Transverse colon (tissue), 4 donors: ENCODE data around the gene CAPN7. TPM values are rescaled to one million over a fixed set of nuclear protein-coding genes. Genes with fewer than 3 reads are reported as not detected.

ENCODE experiments used
- DNase-seq: peaks from one replicate; pipeline ENCODE4 v3.0.0-alpha.2; 2019
- H3K27ac ChIP-seq, 4 donors: fragments of 200-600 bp; sonication (generic); 2 replicates each; pipeline ENCODE4 v1.5.1; 2016 to 2018; ENCODE audit warnings: inconsistent platforms in 4 of 4
- H3K27me3 ChIP-seq: fragments of 200-600 bp; sonication (generic); 2 replicates; pipeline ENCODE4 v1.5.1; 2017; ENCODE audit warnings: inconsistent platforms
- H3K36me3 ChIP-seq, 4 donors: fragments of 200-600 bp; sonication (generic); 2 replicates each; pipeline ENCODE4 v1.5.1; 2017 to 2019; ENCODE audit warnings: inconsistent platforms in 4 of 4
- H3K4me1 ChIP-seq, 4 donors: fragments of 200-600 bp; sonication (generic); 2 replicates each; pipeline ENCODE4 v1.5.1; 2017 to 2020; ENCODE audit warnings: inconsistent platforms in 4 of 4
- H3K4me3 ChIP-seq, 4 donors: fragments of 200-600 bp; sonication (generic); 1 replicate in 1 of 4; 2 replicates in 3 of 4; pipeline versions ENCODE4 v1.5.1 to v1.6.1; 2017 to 2019; ENCODE audit warnings: inconsistent platforms in 4 of 4
- H3K9me3 ChIP-seq, 2 donors: fragments of 200-600 bp; sonication (generic); 2 replicates each; pipeline ENCODE4 v1.5.1; 2017 to 2019; ENCODE audit warnings: inconsistent platforms in 2 of 2
- EP300 ChIP-seq: sonication (generic); formaldehyde crosslinking; IDR thresholded peaks from one replicate; pipeline ENCODE4 v1.6.1; 2017; ENCODE audit warnings: antibody characterized with exemption, low read depth
- POLR2A ChIP-seq: fragments of 450-650 bp; IDR thresholded peaks from one replicate; pipeline ENCODE4 v1.6.1; 2016; ENCODE audit warnings: antibody characterized with exemption, mild to moderate bottlenecking, moderate library complexity
- POLR2AphosphoS5 ChIP-seq, 3 donors: sonication (generic); formaldehyde crosslinking; IDR thresholded peaks; one replicate each; pipeline ENCODE4 v1.6.1; 2016; ENCODE audit warnings: antibody characterized with exemption in 3 of 3
- WGBS, 2 donors: methylation state at CpG; one replicate each; pipeline ENCODE4 v1.1.5; 2018; ENCODE audit warnings: low coverage in 1 of 2; 5-methylcytosine and 5-hydroxymethylcytosine counted together
- in situ Hi-C, 4 donors: fragments of 200-750 bp; cut with MboI; loops; one replicate each; pipeline versions ENCODE4 v1.15.0 to v1.15.1; 2017; ENCODE audit warnings: low sequenced_read_pairs in 3 of 4, low pct_ligation_motif_present in 1 of 4, low pct_unique_long_range_greater_than_20kb in 1 of 4
- intact Hi-C: fragments of 100-400 bp; cut with DNase I; formaldehyde crosslinking; loops from one replicate; pipeline ENCODE4 v1.15.1; 2023; ENCODE audit warnings: low total_unique reads
- total RNA-seq, 4 donors: library from RNA; depleted of rRNA; stranded (reverse); fragments of >200 nt; gene quantifications; one replicate each; pipeline ENCODE4 v1.1.0, GENCODE V29; 2016
- TF ChIP-seq, protein P1 (sequence below), 5 experiments: fragments of 200-600 bp in 3 of 5; fragments of 450-650 bp in 2 of 5; sonication (generic) in 3 of 5; IDR thresholded peaks; 1 replicate in 2 of 5; 2 replicates in 3 of 5; pipeline ENCODE4 v1.5.1; 2016 to 2017; ENCODE audit warnings: antibody characterized with exemption in 5 of 5, inconsistent platforms in 3 of 5, mild to moderate bottlenecking in 2 of 5, moderate library complexity in 1 of 5

The CAPN7 gene
- total RNA-seq, 4 donors from 2014 or later: 12.1 to 78.4 (median 48.8) TPM

- Histone ChIP-seq H3K36me3 (peaks cover 0 to 31% (median 11%) of the 10 kb centered on the region in 4 donors), H3K9me3 (no peaks in the 10 kb centered on the region), H3K4me3 (no peak overlapping the region), H3K27ac (no peak overlapping the region), H3K4me1 (peaks cover 4 to 34% (median 14%) of the 10 kb centered on the region in 4 donors), H3K27me3 (no peaks in the 10 kb centered on the region)
- DNase-seq: no peak
- TF ChIP-seq, protein P1, sequence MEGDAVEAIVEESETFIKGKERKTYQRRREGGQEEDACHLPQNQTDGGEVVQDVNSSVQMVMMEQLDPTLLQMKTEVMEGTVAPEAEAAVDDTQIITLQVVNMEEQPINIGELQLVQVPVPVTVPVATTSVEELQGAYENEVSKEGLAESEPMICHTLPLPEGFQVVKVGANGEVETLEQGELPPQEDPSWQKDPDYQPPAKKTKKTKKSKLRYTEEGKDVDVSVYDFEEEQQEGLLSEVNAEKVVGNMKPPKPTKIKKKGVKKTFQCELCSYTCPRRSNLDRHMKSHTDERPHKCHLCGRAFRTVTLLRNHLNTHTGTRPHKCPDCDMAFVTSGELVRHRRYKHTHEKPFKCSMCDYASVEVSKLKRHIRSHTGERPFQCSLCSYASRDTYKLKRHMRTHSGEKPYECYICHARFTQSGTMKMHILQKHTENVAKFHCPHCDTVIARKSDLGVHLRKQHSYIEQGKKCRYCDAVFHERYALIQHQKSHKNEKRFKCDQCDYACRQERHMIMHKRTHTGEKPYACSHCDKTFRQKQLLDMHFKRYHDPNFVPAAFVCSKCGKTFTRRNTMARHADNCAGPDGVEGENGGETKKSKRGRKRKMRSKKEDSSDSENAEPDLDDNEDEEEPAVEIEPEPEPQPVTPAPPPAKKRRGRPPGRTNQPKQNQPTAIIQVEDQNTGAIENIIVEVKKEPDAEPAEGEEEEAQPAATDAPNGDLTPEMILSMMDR (IDR thresholded peaks at IDR 0.05): no peak
- TF ChIP-seq POLR2A: no peak
- in situ Hi-C loops: loop anchor here in 3 of 4 donors (25.0 kb wide), 2 partner anchors 350 to 1050 kb away; partner anchors contain the start of genes DPH3 (in 1 of the 3) and OXNAD1 (in 1 of the 3)
- intact Hi-C loops: no loop called here
Observed at GRCh38 chr3:15211937-15212336, 5.9 kb downstream of the CAPN7 start.

- H3K27me3 ChIP-seq: no peaks in the 10 kb centered on the region
- no peak for DNase-seq
- peaks cover 0 to 22% (median 0%) of the 10 kb centered on the region in 4 donors for H3K4me1 ChIP-seq
- intact Hi-C loops (no loop called here), in situ Hi-C loops (loop anchor here in 3 of 4 donors (25.0 kb wide), 2 partner anchors 348 to 1048 kb away; partner anchors contain the start of genes DPH3 (in 1 of the 3) and OXNAD1 (in 1 of the 3))
- H3K36me3 ChIP-seq: peaks cover 0 to 59% (median 23%) of the 10 kb centered on the region in 4 donors
- H3K9me3 ChIP-seq: no peaks in the 10 kb centered on the region
- WGBS, 2 donors: 87 to 100% methylated on average over 1 of the region's 1 CpG
- no peak overlapping the region for H3K4me3 ChIP-seq
- H3K27ac ChIP-seq: no peak overlapping the region
- TF ChIP-seq, protein P1 (IDR thresholded peaks at IDR 0.05): no peak
- TF ChIP-seq EP300: no peak
- TF ChIP-seq POLR2AphosphoS5 (IDR thresholded peaks at IDR 0.05): no peak
- TF ChIP-seq POLR2A: no peak
Observed at GRCh38 chr3:15214758-15215157, 8.7 kb downstream of the CAPN7 start.

DNA sequence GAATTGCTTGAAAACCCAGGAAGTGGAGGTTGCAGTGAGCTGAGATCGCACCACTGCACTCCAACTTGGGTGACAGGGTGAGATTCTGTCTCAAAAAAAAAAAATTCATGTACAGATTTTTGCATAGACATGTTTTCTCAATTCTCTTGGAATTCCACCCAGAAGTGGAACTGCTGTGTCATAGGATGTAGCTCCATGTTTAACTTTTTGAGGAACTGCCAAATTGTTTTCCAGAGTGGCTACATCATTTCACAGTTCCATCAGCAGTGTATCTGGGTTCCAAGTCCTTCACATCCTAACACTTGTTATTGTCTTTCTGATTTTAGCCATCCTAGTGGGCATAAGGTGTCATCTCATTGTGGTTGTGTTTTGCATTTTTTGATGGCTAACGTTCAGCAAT lies 9.9 kb downstream of the CAPN7 start:
- H3K27ac ChIP-seq: no peak overlapping the region
- H3K4me3 ChIP-seq: no peak overlapping the region
- H3K27me3 ChIP-seq: no peaks in the 10 kb centered on the region
- in situ Hi-C loops: loop anchor here in 3 of 4 donors (25.0 kb wide), 2 partner anchors 346 to 1046 kb away; partner anchors contain the start of genes DPH3 (in 1 of the 3) and OXNAD1 (in 1 of the 3)
- no peak for DNase-seq
- WGBS, 2 donors: 71 to 76% methylated on average over 1 to 2 of the region's 2 CpGs
- TF ChIP-seq, protein P1 (IDR thresholded peaks at IDR 0.05): no peak
- TF ChIP-seq EP300 (no peak), POLR2A (no peak), POLR2AphosphoS5 (IDR thresholded peaks at IDR 0.05) (no peak)
- intact Hi-C loops: no loop called here
- H3K9me3 ChIP-seq: no peaks in the 10 kb centered on the region
- peaks cover 0 to 72% (median 28%) of the 10 kb centered on the region in 4 donors for H3K36me3 ChIP-seq
- peaks cover 0 to 11% (median 0%) of the 10 kb centered on the region in 4 donors for H3K4me1 ChIP-seq

DNA sequence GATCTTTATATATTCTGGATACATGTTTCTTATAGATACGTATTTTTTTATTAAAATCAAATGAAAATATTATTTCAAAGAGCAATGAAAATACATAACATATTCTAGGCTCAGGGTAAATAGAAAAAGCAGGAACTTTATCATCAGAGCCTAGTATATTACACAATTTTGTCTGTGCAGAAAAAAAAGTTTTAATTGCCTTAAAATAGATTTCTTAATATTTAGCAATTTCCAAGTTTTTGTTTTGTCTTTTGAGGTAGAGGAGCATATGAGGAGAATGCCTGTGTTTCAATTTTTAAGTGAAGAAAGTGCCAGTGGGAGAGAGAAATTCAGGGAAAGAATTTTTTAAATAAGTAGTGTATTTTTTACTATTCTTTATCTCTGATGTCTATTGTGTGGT lies 10.5 kb downstream of the CAPN7 start:
- Histone ChIP-seq H3K36me3 (peaks cover 0 to 75% (median 30%) of the 10 kb centered on the region in 4 donors), H3K4me3 (no peak overlapping the region), H3K9me3 (no peaks in the 10 kb centered on the region), H3K4me1 (peaks cover 0 to 9% (median 0%) of the 10 kb centered on the region in 4 donors), H3K27ac (no peak overlapping the region), H3K27me3 (no peaks in the 10 kb centered on the region)
- TF ChIP-seq EP300 (no peak), POLR2AphosphoS5 (IDR thresholded peaks at IDR 0.05) (no peak), POLR2A (no peak)
- TF ChIP-seq, protein P1 (IDR thresholded peaks at IDR 0.05): no peak
- in situ Hi-C loops: loop anchor here in 3 of 4 donors (25.0 kb wide), 2 partner anchors 346 to 1046 kb away; partner anchors contain the start of genes DPH3 (in 1 of the 3) and OXNAD1 (in 1 of the 3)
- 87 to 96% methylated on average over 1 of the region's 1 CpG for WGBS, 2 donors
- no peak for DNase-seq
- intact Hi-C loops: no loop called here
